ENCODE results near the gene UBAP1.

UBAP1 gene

GRCh38 chr9:34140853-34141252, 38.0 kb upstream of the UBAP1 start:
- Histone ChIP-seq H3K36me3 (no peaks in the 10 kb centered on the region), H3K27ac (no peak overlapping the region), H3K4me1 (no peaks in the 10 kb centered on the region), H3K9me3 (no peaks in the 10 kb centered on the region), H3K27me3 (no peaks in the 10 kb centered on the region), H3K4me3 (no peak overlapping the region)
- intact Hi-C loops (cut with DNase I; ENCODE audit: low total_unique reads): no loop called here
- TF ChIP-seq, protein P1, sequence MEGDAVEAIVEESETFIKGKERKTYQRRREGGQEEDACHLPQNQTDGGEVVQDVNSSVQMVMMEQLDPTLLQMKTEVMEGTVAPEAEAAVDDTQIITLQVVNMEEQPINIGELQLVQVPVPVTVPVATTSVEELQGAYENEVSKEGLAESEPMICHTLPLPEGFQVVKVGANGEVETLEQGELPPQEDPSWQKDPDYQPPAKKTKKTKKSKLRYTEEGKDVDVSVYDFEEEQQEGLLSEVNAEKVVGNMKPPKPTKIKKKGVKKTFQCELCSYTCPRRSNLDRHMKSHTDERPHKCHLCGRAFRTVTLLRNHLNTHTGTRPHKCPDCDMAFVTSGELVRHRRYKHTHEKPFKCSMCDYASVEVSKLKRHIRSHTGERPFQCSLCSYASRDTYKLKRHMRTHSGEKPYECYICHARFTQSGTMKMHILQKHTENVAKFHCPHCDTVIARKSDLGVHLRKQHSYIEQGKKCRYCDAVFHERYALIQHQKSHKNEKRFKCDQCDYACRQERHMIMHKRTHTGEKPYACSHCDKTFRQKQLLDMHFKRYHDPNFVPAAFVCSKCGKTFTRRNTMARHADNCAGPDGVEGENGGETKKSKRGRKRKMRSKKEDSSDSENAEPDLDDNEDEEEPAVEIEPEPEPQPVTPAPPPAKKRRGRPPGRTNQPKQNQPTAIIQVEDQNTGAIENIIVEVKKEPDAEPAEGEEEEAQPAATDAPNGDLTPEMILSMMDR (IDR thresholded peaks at IDR 0.05): no peak
- no peak for DNase-seq

- H3K9me3 ChIP-seq: no peaks in the 10 kb centered on the region
- H3K27me3 ChIP-seq: no peaks in the 10 kb centered on the region
- DNase-seq: no peak
- no peak overlapping the region for H3K4me3 ChIP-seq
- no peaks in the 10 kb centered on the region for H3K36me3 ChIP-seq
- no peaks in the 10 kb centered on the region for H3K4me1 ChIP-seq
- no peak overlapping the region for H3K27ac ChIP-seq
- intact Hi-C loops (cut with DNase I; ENCODE audit: low total_unique reads): no loop called here
- TF ChIP-seq, protein P1 (IDR thresholded peaks at IDR 0.05): no peak
Measured at GRCh38 chr9:34143116-34143515, 35.7 kb upstream of the UBAP1 start.

GRCh38 chr9:34145165-34145564, 33.7 kb upstream of the UBAP1 start:
- Histone ChIP-seq H3K4me1 (no peaks in the 10 kb centered on the region), H3K27me3 (no peaks in the 10 kb centered on the region), H3K4me3 (no peak overlapping the region), H3K9me3 (no peaks in the 10 kb centered on the region), H3K36me3 (no peaks in the 10 kb centered on the region), H3K27ac (no peak overlapping the region)
- DNase-seq: no peak
- TF ChIP-seq, protein P1 (IDR thresholded peaks at IDR 0.05): no peak
- intact Hi-C loops (cut with DNase I; ENCODE audit: low total_unique reads): no loop called here

DNA sequence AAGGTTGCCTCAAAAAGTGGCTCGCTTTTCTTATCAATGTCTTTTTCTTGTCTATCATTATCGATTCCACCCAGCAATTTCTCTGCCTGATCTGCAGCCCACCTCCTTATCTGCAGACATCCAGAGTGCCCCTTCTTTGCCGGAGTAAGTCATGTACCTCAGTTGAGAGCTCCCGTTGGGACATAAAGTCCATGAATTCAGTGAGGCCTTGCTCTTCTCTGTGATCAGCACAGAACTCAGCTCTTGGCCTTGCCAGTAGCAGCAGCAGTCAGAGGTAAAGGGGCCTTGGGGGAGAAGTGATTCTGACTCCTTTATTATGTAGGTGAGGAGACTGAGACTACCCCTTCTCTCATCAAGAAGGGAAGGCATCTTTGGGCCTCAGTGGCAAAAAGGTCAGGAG, 27.4 kb upstream of the UBAP1 start:
- TF ChIP-seq, protein P1 (IDR thresholded peaks at IDR 0.05): no peak
- no peaks in the 10 kb centered on the region for H3K27me3 ChIP-seq
- H3K4me3 ChIP-seq: no peak overlapping the region
- H3K9me3 ChIP-seq: no peaks in the 10 kb centered on the region
- peak in 1 of 2 donors; percentile 6 for DNase-seq
- H3K36me3 ChIP-seq: no peaks in the 10 kb centered on the region
- H3K4me1 ChIP-seq: no peaks in the 10 kb centered on the region
- H3K27ac ChIP-seq: no peak overlapping the region
- intact Hi-C loops (cut with DNase I; ENCODE audit: low total_unique reads): no loop called here

GRCh38 chr9:34154057-34154456, 24.8 kb upstream of the UBAP1 start:
- Histone ChIP-seq H3K4me3 (no peak overlapping the region), H3K27me3 (no peaks in the 10 kb centered on the region), H3K36me3 (no peaks in the 10 kb centered on the region), H3K9me3 (no peaks in the 10 kb centered on the region), H3K27ac (no peak overlapping the region), H3K4me1 (no peaks in the 10 kb centered on the region)
- DNase-seq: no peak
- intact Hi-C loops (cut with DNase I; ENCODE audit: low total_unique reads): no loop called here
- TF ChIP-seq, protein P1 (IDR thresholded peaks at IDR 0.05): no peak

- TF ChIP-seq, protein P1 (IDR thresholded peaks at IDR 0.05): no peak
- Histone ChIP-seq H3K4me1 (no peaks in the 10 kb centered on the region), H3K27ac (no peak overlapping the region), H3K27me3 (no peaks in the 10 kb centered on the region), H3K9me3 (no peaks in the 10 kb centered on the region), H3K36me3 (no peaks in the 10 kb centered on the region), H3K4me3 (no peak overlapping the region)
- intact Hi-C loops (cut with DNase I; ENCODE audit: low total_unique reads): no loop called here
- DNase-seq: no peak
Measured at GRCh38 chr9:34157318-34157717, 21.5 kb upstream of the UBAP1 start.

Measured in tibial artery (tissue), 4 donors.